ENCODE measurements around the gene IGFBP7. TPM values are rescaled to one million over a fixed set of nuclear protein-coding genes. Genes with fewer than 3 reads are reported as not detected.
"Not testable (repeated sequence)": the region's sequence is repeated elsewhere in the genome, so short reads cannot be mapped to it uniquely, and the experiment has no call there.

Gene IGFBP7
- polyA plus RNA-seq, 1 donor, result 90.4 TPM

- WGBS (ENCODE audit: insufficient coverage, low lambda C conversion rate), result no CpG with 5 or more reads among the region's 6 CpGs
- not testable (repeated sequence) for H3K4me1 ChIP-seq (ENCODE audit: control insufficient read depth, insufficient read depth, low read length); H3K27ac ChIP-seq (ENCODE audit: low read length); H3K36me3 ChIP-seq (ENCODE audit: control insufficient read depth, insufficient read depth, low read length); H3K9me3 ChIP-seq (ENCODE audit: control insufficient read depth, low read depth, low read length); DNase-seq; H3K27me3 ChIP-seq (ENCODE audit: control insufficient read depth, insufficient read depth, low read length); H3K4me3 ChIP-seq (ENCODE audit: low read length)
These were observed 49.5 kb downstream of the IGFBP7 start for GRCh38 chr4:57060717-57061067.

DNA sequence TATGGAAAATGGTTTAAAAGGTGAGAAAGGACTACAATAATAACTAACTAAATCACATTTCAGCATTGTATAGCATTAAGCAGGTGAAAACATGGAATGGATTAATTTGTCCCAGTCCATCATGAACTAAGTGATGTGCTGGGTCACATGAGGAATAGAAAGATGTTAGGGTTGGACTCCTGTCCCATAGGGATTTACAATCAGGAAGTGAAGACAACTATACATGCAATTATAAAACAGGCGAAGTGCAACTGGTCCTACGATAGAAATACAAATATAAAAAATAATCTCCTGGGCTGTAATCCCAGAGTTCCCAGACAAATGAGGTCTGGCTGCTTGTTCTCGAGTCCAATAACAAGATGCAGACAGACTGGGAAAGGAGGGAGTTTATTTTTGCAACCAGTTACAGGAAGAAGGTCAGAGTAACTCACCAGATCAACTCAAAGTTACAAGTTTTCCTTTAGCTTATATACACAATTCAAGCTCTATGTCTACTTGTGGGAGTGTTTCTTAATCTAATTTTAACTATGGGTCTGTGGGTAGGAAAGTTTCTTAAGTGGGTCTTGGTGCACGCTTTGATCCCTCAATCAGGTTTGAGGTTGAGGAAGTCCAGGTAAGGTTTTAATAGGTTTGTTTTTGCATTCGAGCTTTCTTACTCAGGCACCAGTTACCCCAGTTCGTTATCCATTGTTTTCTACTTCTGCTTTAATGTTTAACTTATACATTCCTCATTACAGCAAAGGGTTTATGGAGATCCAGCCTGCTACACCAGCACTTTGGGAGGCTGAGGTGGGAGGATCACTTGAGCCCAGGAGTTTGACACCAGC is 50.1 kb downstream of the IGFBP7 start:
- WGBS (ENCODE audit: insufficient coverage, low lambda C conversion rate), result no CpG with 5 or more reads among the region's 6 CpGs

GRCh38 chr4:57055886-57056285 is 54.3 kb downstream of the IGFBP7 start:
- DNase-seq, result no peak
- H3K36me3 ChIP-seq (ENCODE audit: control insufficient read depth, insufficient read depth, low read length), result no peaks in the 10 kb centered on the region
- 45% methylated on average over 3 of the region's 14 CpGs for WGBS (ENCODE audit: insufficient coverage, low lambda C conversion rate)
- H3K4me1 ChIP-seq (ENCODE audit: control insufficient read depth, insufficient read depth, low read length), result no peaks in the 10 kb centered on the region
- H3K9me3 ChIP-seq (ENCODE audit: control insufficient read depth, low read depth, low read length), result no peaks in the 10 kb centered on the region
- H3K27me3 ChIP-seq (ENCODE audit: control insufficient read depth, insufficient read depth, low read length), result peaks cover 2% of the 10 kb centered on the region
- no peak overlapping the region for H3K4me3 ChIP-seq (ENCODE audit: low read length)
- no peak overlapping the region for H3K27ac ChIP-seq (ENCODE audit: low read length)

More for the DNA sequence above, 50.1 kb downstream of the IGFBP7 start:
- Histone ChIP-seq H3K27ac (ENCODE audit: low read length) (no peak overlapping the region), H3K9me3 (ENCODE audit: control insufficient read depth, low read depth, low read length) (no peaks in the 10 kb centered on the region), H3K4me1 (ENCODE audit: control insufficient read depth, insufficient read depth, low read length) (no peaks in the 10 kb centered on the region), H3K27me3 (ENCODE audit: control insufficient read depth, insufficient read depth, low read length) (peaks cover 2% of the 10 kb centered on the region), H3K36me3 (ENCODE audit: control insufficient read depth, insufficient read depth, low read length) (no peaks in the 10 kb centered on the region), H3K4me3 (ENCODE audit: low read length) (no peak overlapping the region)
- DNase-seq, result peak in 1 of 2 donors; percentile 22

GRCh38 chr4:57053508-57053907 is 56.7 kb downstream of the IGFBP7 start:
- Histone ChIP-seq H3K9me3 (ENCODE audit: control insufficient read depth, low read depth, low read length) (no peaks in the 10 kb centered on the region), H3K27ac (ENCODE audit: low read length) (no peak overlapping the region), H3K4me3 (ENCODE audit: low read length) (no peak overlapping the region), H3K36me3 (ENCODE audit: control insufficient read depth, insufficient read depth, low read length) (no peaks in the 10 kb centered on the region), H3K27me3 (ENCODE audit: control insufficient read depth, insufficient read depth, low read length) (peaks cover 2% of the 10 kb centered on the region), H3K4me1 (ENCODE audit: control insufficient read depth, insufficient read depth, low read length) (no peaks in the 10 kb centered on the region)
- WGBS (ENCODE audit: insufficient coverage, low lambda C conversion rate), result no CpG with 5 or more reads among the region's 5 CpGs
- no peak for DNase-seq

DNA sequence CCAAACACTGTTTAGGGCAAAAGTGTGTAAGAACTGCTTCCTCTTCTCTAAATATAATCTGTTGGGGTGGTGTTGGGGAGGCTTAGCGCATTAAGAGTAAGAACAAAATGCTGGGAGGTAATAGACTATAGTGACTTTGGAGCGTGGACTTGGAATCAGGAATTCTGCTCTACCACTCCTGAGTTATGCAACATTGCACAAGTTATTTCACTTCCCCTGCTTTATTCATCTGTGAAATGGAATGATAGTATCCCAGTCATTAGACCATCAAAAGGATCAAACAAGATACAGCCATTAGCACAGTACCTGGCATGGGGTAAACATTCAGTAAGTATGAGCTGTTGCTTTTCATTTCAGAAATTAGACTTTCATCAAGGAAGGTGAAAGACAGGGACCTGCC is 58.7 kb downstream of the IGFBP7 start:
- H3K9me3 ChIP-seq (ENCODE audit: control insufficient read depth, low read depth, low read length), result no peaks in the 10 kb centered on the region
- DNase-seq, result no peak
- peaks cover 2% of the 10 kb centered on the region for H3K27me3 ChIP-seq (ENCODE audit: control insufficient read depth, insufficient read depth, low read length)
- no peak overlapping the region for H3K4me3 ChIP-seq (ENCODE audit: low read length)
- H3K27ac ChIP-seq (ENCODE audit: low read length), result no peak overlapping the region
- 100% methylated on average over 1 of the region's 2 CpGs for WGBS (ENCODE audit: insufficient coverage, low lambda C conversion rate)
- no peaks in the 10 kb centered on the region for H3K4me1 ChIP-seq (ENCODE audit: control insufficient read depth, insufficient read depth, low read length)
- H3K36me3 ChIP-seq (ENCODE audit: control insufficient read depth, insufficient read depth, low read length), result no peaks in the 10 kb centered on the region

GRCh38 chr4:57051095-57051494 is 59.1 kb downstream of the IGFBP7 start:
- no peak for DNase-seq
- H3K4me3 ChIP-seq (ENCODE audit: low read length), result no peak overlapping the region
- H3K27ac ChIP-seq (ENCODE audit: low read length), result no peak overlapping the region
- H3K36me3 ChIP-seq (ENCODE audit: control insufficient read depth, insufficient read depth, low read length), result no peaks in the 10 kb centered on the region
- no peaks in the 10 kb centered on the region for H3K4me1 ChIP-seq (ENCODE audit: control insufficient read depth, insufficient read depth, low read length)
- H3K27me3 ChIP-seq (ENCODE audit: control insufficient read depth, insufficient read depth, low read length), result peaks cover under 1% of the 10 kb centered on the region
- no peaks in the 10 kb centered on the region for H3K9me3 ChIP-seq (ENCODE audit: control insufficient read depth, low read depth, low read length)
- WGBS (ENCODE audit: insufficient coverage, low lambda C conversion rate), result 80% methylated on average over 1 of the region's 3 CpGs

- WGBS (ENCODE audit: insufficient coverage, low lambda C conversion rate), result no CpG with 5 or more reads among the region's 1 CpG
These were observed 61.4 kb downstream of the IGFBP7 start for GRCh38 chr4:57048590-57049304.

DNA sequence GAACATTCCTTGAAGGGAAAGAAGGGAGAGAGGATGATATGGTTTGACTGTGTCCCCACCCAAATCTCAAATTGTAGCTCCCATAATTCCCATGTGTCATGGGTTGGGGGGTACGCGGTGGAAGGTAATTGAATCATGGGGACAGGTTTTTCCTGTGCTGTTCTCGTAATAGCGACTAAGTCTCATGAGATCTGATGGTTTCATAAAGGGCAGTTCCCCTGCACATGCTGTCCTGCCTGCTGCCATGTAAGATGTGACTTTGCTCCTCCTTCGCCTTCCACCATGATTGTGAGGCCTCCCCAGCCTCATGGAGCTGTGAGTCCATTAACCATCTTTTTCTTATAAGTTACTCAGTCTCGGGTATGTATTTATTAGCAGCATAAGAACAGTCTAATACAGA is 63.1 kb downstream of the IGFBP7 start:
- not testable (repeated sequence) for H3K4me3 ChIP-seq (ENCODE audit: low read length); H3K27ac ChIP-seq (ENCODE audit: low read length); H3K27me3 ChIP-seq (ENCODE audit: control insufficient read depth, insufficient read depth, low read length); H3K4me1 ChIP-seq (ENCODE audit: control insufficient read depth, insufficient read depth, low read length); H3K36me3 ChIP-seq (ENCODE audit: control insufficient read depth, insufficient read depth, low read length); DNase-seq; H3K9me3 ChIP-seq (ENCODE audit: control insufficient read depth, low read depth, low read length)
- 100% methylated on average over 1 of the region's 6 CpGs for WGBS (ENCODE audit: insufficient coverage, low lambda C conversion rate)

More at GRCh38 chr4:57048590-57049304, 61.4 kb downstream of the IGFBP7 start:
- no peak for DNase-seq
- no peaks in the 10 kb centered on the region for H3K36me3 ChIP-seq (ENCODE audit: control insufficient read depth, insufficient read depth, low read length)
- H3K4me3 ChIP-seq (ENCODE audit: low read length), result no peak overlapping the region
- H3K4me1 ChIP-seq (ENCODE audit: control insufficient read depth, insufficient read depth, low read length), result no peaks in the 10 kb centered on the region
- H3K27ac ChIP-seq (ENCODE audit: low read length), result no peak overlapping the region
- no peaks in the 10 kb centered on the region for H3K9me3 ChIP-seq (ENCODE audit: control insufficient read depth, low read depth, low read length)
- no peaks in the 10 kb centered on the region for H3K27me3 ChIP-seq (ENCODE audit: control insufficient read depth, insufficient read depth, low read length)

GRCh38 chr4:57044996-57045395 is 65.2 kb downstream of the IGFBP7 start:
- Histone ChIP-seq H3K36me3 (ENCODE audit: control insufficient read depth, insufficient read depth, low read length) (no peaks in the 10 kb centered on the region), H3K4me3 (ENCODE audit: low read length) (no peak overlapping the region), H3K4me1 (ENCODE audit: control insufficient read depth, insufficient read depth, low read length) (no peaks in the 10 kb centered on the region), H3K27ac (ENCODE audit: low read length) (no peak overlapping the region), H3K27me3 (ENCODE audit: control insufficient read depth, insufficient read depth, low read length) (peaks cover 3% of the 10 kb centered on the region), H3K9me3 (ENCODE audit: control insufficient read depth, low read depth, low read length) (no peaks in the 10 kb centered on the region)
- WGBS (ENCODE audit: insufficient coverage, low lambda C conversion rate), result no CpG with 5 or more reads among the region's 1 CpG
- DNase-seq, result no peak

DNA sequence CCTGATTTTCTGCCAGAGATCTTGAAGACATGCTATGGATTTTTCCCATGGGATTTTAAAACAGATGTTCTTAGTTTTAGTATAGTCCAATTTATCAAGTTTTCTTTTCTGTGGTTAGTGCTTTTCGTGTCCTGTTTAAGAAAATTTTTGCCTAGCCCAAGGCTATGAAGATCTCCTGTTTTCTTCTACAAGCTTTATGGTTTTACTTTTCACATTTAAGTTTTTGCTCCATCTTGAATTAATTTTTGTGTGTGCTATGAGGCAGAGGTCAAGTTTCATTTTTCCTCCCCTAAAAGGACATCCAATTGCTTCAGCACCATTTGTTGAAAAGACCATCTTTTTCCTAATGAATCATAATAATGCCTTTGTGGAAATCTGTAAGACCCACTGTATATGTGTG is 65.9 kb downstream of the IGFBP7 start:
- WGBS (ENCODE audit: insufficient coverage, low lambda C conversion rate), result 57% methylated on average over 1 of the region's 1 CpG
- Histone ChIP-seq H3K4me1 (ENCODE audit: control insufficient read depth, insufficient read depth, low read length) (no peaks in the 10 kb centered on the region), H3K9me3 (ENCODE audit: control insufficient read depth, low read depth, low read length) (no peaks in the 10 kb centered on the region), H3K27ac (ENCODE audit: low read length) (peak overlapping the region; percentile 23), H3K27me3 (ENCODE audit: control insufficient read depth, insufficient read depth, low read length) (peaks cover 4% of the 10 kb centered on the region), H3K4me3 (ENCODE audit: low read length) (no peak overlapping the region), H3K36me3 (ENCODE audit: control insufficient read depth, insufficient read depth, low read length) (no peaks in the 10 kb centered on the region)
- DNase-seq, result no peak

All from large intestine (tissue), 3 donors.